RWPE2 (cell line): ENCODE results near the gene IGHMBP2.
A peak's percentile ranks its signal among the peaks of the same experiment; 100 is the strongest.

Source experiments
- ATAC-seq: fragments of 200-7000 bp; cut with Tn5 transposase; 3 replicates; pipeline ENCODE4 v1.9.1; 2021; ENCODE audit warnings: low read depth
- DNase-seq: peaks from one replicate; pipeline ENCODE4 v3.0.0-alpha.2; 2020; ENCODE audit warnings: low spot score
- H3K27ac ChIP-seq: fragments of 450-650 bp; 2 replicates; pipeline ENCODE4 v1.5.1; 2017; ENCODE audit warnings: mild to moderate bottlenecking; ENCODE audit not compliant: poor library complexity, severe bottlenecking
- H3K27me3 ChIP-seq: fragments of 250-450 bp; sonication (Bioruptor Pico); 2 replicates; pipeline ENCODE4 v1.5.1; 2021; ENCODE audit warnings: mild to moderate bottlenecking, moderate library complexity; ENCODE audit not compliant: insufficient read depth, poor library complexity, severe bottlenecking
- H3K36me3 ChIP-seq: fragments of 250-450 bp; sonication (Bioruptor Pico); 2 replicates; pipeline ENCODE4 v1.5.1; 2020; ENCODE audit warnings: low read depth, mild to moderate bottlenecking, moderate library complexity
- H3K4me1 ChIP-seq: fragments of 250-450 bp; sonication (Bioruptor Pico); 2 replicates; pipeline ENCODE4 v1.5.1; 2021; ENCODE audit warnings: mild to moderate bottlenecking, moderate library complexity; ENCODE audit not compliant: insufficient read depth, poor library complexity, severe bottlenecking
- H3K4me3 ChIP-seq: fragments of 250-450 bp; sonication (Bioruptor Pico); 2 replicates; pipeline ENCODE4 v1.5.1; 2021; ENCODE audit warnings: mild to moderate bottlenecking, moderate library complexity; ENCODE audit not compliant: severe bottlenecking
- H3K9me3 ChIP-seq: fragments of 250-450 bp; sonication (Bioruptor Pico); 2 replicates; pipeline ENCODE4 v1.5.1; 2021; ENCODE audit warnings: mild to moderate bottlenecking, moderate library complexity; ENCODE audit not compliant: severe bottlenecking
- CTCF ChIP-seq: fragments of 450-650 bp; IDR thresholded peaks from one replicate; pipeline ENCODE4 v1.5.1; 2017; ENCODE audit warnings: mild to moderate bottlenecking, moderate library complexity; ENCODE audit not compliant: poor library complexity, severe bottlenecking

The IGHMBP2 gene

GRCh38 chr11:68929706-68930570, 26.2 kb downstream of the IGHMBP2 start:
- no peak for DNase-seq
- TF ChIP-seq CTCF = no peak
- H3K4me3 ChIP-seq = no peak overlapping the region

GRCh38 chr11:68930991-68931855, 27.5 kb downstream of the IGHMBP2 start:
- no peaks in the 10 kb centered on the region for H3K4me1 ChIP-seq
- no peak overlapping the region for H3K4me3 ChIP-seq
- ATAC-seq (no peak), DNase-seq (peak; percentile 26)
- no peak overlapping the region for H3K27ac ChIP-seq
- no peaks in the 10 kb centered on the region for H3K27me3 ChIP-seq
- peaks cover 33% of the 10 kb centered on the region for H3K36me3 ChIP-seq
- no peak for TF ChIP-seq CTCF
- H3K9me3 ChIP-seq = no peaks in the 10 kb centered on the region

More at GRCh38 chr11:68929706-68930570, 26.2 kb downstream of the IGHMBP2 start:
- Histone ChIP-seq H3K4me1 (no peaks in the 10 kb centered on the region), H3K27ac (no peak overlapping the region), H3K36me3 (peaks cover 40% of the 10 kb centered on the region), H3K27me3 (no peaks in the 10 kb centered on the region), H3K9me3 (peaks cover 3% of the 10 kb centered on the region)
- no peak for ATAC-seq

GRCh38 chr11:68931911-68932310, 28.2 kb downstream of the IGHMBP2 start:
- no peaks in the 10 kb centered on the region for H3K27me3 ChIP-seq
- no peaks in the 10 kb centered on the region for H3K9me3 ChIP-seq
- DNase-seq = peak; percentile 9
- TF ChIP-seq CTCF = no peak
- H3K4me1 ChIP-seq = no peaks in the 10 kb centered on the region
- ATAC-seq = no peak
- H3K36me3 ChIP-seq = peaks cover 29% of the 10 kb centered on the region
- H3K4me3 ChIP-seq = no peak overlapping the region
- H3K27ac ChIP-seq = no peak overlapping the region

GRCh38 chr11:68932358-68932757, 28.7 kb downstream of the IGHMBP2 start:
- H3K27ac ChIP-seq = no peak overlapping the region
- H3K27me3 ChIP-seq = no peaks in the 10 kb centered on the region
- no peak for TF ChIP-seq CTCF
- peaks cover 28% of the 10 kb centered on the region for H3K36me3 ChIP-seq
- ATAC-seq = no peak
- no peaks in the 10 kb centered on the region for H3K4me1 ChIP-seq
- DNase-seq = peak; percentile 30
- H3K9me3 ChIP-seq = no peaks in the 10 kb centered on the region
- no peak overlapping the region for H3K4me3 ChIP-seq
